D341Med (cell line): Measurements from ENCODE around the gene CD244.

Experiments
- DNase-seq: peaks from one replicate; pipeline ENCODE4 v3.0.0; 2012; ENCODE audit warnings: low spot score

CD244 gene

GRCh38 chr1:160846281-160846680, 16.4 kb downstream of the CD244 start:
- no peak for DNase-seq

GRCh38 chr1:160844447-160845232, 18.0 kb downstream of the CD244 start:
- no peak for DNase-seq

GRCh38 chr1:160841079-160841478, 21.6 kb downstream of the CD244 start:
- DNase-seq, result no peak

- DNase-seq, result no peak
Observed at GRCh38 chr1:160839746-160840145, 22.9 kb downstream of the CD244 start.

- DNase-seq, result no peak
Observed at GRCh38 chr1:160838888-160839287, 23.8 kb downstream of the CD244 start.

GRCh38 chr1:160837558-160838205, 25.0 kb downstream of the CD244 start:
- DNase-seq, result no peak

GRCh38 chr1:160836981-160837557, 25.6 kb downstream of the CD244 start:
- no peak for DNase-seq

GRCh38 chr1:160836561-160836960, 26.1 kb downstream of the CD244 start:
- DNase-seq, result no peak

GRCh38 chr1:160835751-160836150, 26.9 kb downstream of the CD244 start:
- DNase-seq, result no peak

GRCh38 chr1:160834945-160835565, 27.6 kb downstream of the CD244 start:
- DNase-seq, result no peak

- DNase-seq, result peak; percentile 64
Observed at GRCh38 chr1:160830321-160831153, 32.1 kb downstream of the CD244 start.

GRCh38 chr1:160829766-160830165, 32.9 kb downstream of the CD244 start:
- DNase-seq, result no peak

- no peak for DNase-seq
Observed at GRCh38 chr1:160827418-160827817, 35.3 kb downstream of the CD244 start.

GRCh38 chr1:160826546-160826945, 36.1 kb downstream of the CD244 start:
- no peak for DNase-seq

- DNase-seq, result no peak
Observed at GRCh38 chr1:160823296-160823695, 39.4 kb downstream of the CD244 start.

- no peak for DNase-seq
Observed at GRCh38 chr1:160821627-160822026, 41.1 kb downstream of the CD244 start.

- DNase-seq, result no peak
Observed at GRCh38 chr1:160819186-160819585, 43.5 kb downstream of the CD244 start.

- DNase-seq, result no peak
Observed at GRCh38 chr1:160818207-160818937, 44.3 kb downstream of the CD244 start.

- DNase-seq, result no peak
Observed at GRCh38 chr1:160814856-160815255, 47.8 kb downstream of the CD244 start.

- no peak for DNase-seq
Observed at GRCh38 chr1:160814316-160814715, 48.4 kb downstream of the CD244 start.

GRCh38 chr1:160813215-160813614, 49.5 kb downstream of the CD244 start:
- no peak for DNase-seq
